GOT3 (cell line): ENCODE data around the gene FAM13A.
"Not testable (repeated sequence)": the region's sequence is repeated elsewhere in the genome, so short reads cannot be mapped to it uniquely, and the experiment has no call there.

Source experiments
- DNase-seq: peaks from one replicate; lab custom pipeline; 2025; ENCODE audit warnings: mixed read lengths; lab: John Stamatoyannopoulos, UW

FAM13A gene

DNA sequence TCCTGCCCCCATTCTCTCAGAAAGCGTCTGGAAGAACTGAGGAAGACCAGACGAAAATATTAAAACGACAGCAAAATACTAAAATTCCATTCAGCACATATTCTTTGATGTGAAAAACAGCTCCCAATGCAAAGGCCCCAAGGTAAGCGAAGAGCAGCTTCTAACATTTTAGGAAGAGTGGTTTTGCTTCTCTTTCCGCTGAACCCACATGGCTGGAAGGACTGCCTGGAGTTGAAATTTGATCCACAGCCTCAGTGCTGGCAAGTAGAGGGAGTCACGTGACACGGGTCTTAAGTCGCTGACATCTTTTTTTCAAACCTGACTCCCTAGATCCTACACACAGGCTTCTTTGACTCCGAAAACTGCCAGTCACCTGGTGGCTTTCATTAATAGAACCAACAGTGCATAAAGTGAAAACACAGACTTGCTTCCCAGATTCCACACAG, at the start of gene FAM13A:
Gene FAM13A (minus strand): TSS at position 233 of the 446 bp plus-strand sequence. CDS start 221 bp downstream, at position 12.
- DNase-seq: peak; percentile 2

DNA sequence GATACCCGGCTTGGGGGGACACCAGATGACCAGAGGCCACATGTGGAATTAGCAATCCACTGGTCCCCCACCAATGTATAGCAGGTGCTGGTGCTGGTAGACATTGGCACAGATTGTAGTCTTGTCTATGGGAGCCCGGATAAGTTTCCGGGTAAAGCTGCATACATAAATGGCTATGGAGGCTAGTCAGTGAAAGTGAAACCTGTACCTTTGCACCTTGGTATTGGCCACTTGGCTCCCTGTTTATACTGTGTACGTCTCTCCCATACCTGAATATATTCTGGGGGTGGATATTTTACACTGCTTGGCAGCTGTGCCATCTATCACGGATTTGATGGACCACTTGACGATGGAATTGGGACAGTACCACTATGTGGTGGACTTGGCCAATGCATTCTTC, 48.7 kb upstream of the FAM13A start:
- DNase-seq: no peak

DNA sequence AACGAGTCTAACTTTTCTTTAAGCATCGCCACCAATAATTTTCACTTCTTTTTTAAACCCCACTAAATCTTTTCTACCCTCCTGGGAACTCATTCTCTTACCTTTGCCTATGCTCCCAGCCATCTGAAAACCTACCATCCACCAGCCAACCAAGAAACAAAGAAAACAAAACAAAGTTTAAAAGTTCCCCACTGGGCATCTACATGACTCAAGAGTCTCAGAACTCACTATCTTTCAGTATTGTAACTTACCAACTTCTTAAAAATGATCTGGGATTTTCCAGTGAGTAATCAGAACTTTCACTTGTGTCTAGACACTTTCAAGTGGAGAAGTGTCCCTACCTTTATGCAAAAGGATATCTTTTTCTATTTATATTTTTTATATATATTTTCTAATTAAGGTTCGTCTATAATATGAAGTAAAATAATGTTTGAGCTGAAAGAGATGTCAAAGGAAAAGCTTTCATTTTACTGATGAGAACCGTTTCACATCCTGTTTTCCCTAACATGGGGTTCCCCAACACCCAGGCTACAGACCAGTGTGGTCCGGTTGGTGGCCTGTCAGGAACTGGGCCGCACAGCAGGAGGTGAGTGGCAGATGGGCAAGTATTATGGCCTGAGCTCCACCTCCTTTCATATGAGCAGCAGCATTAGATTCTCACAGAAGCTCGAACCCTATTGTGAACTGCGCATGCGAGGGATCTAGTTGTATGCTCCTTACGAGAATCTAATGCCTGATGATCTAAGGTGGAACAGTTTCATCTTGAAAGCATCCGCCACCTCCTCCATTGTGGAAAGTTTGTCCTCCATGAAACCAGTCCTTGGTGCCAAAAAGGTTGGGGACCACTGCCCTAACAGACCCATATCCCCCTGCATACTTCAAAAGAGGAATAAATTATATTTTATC, 44.5 kb upstream of the FAM13A start:
- DNase-seq: no peak

DNA sequence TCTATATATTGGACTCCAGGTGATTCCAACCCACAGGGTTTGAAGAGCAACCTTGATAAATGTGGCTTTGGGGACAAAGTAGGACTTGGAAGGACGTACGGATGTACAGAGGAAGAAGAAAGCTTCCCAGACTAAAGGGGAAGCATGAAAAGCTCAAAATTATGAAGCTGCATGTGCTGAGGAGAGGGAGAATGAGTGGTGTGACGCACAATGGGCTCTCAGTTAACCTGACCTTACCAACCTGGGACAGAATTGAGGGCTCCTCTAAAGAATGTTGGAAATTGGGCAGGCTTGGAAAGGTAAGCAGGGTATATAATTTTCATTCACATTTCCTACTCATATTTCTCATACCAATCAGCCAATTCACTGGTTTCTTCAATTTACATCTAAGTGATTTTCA, 43.9 kb upstream of the FAM13A start:
- DNase-seq: no peak

DNA sequence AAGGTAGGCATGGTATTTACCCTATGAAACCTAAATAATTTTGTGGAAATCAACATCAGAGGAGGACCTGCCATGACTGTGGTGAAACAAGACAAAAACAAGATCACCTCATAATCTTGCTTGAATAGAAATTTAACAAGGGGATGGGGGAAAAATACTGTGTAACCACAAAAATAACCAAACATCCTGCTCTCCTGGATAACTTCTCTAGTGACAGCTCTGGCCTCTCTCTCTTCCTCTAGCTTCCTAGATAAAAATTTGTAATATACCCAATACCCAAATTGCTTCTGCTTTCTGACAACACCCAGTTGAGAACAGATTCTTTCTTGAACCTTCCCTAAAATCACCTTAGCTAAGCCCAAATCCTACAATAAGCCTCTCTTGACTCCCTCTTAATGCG, 42.5 kb upstream of the FAM13A start:
- DNase-seq: no peak

DNA sequence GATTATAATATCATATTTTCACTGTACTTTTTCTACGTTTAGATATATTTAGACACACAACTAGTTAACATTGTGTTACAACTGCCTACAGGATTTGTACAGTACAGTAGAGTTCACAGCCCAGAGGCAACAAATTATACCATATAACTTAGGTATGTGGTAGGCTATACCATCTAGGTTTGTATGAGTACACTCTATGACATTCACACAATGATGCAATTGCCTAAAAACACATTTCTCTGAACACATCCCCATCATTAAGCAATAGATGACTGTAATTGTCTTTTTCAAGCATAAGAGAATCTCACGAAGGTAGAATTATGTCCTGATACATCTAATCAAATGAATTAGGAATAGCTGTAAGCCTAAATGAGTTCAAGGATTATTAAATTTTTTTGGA, 42.0 kb upstream of the FAM13A start:
- no peak for DNase-seq

DNA sequence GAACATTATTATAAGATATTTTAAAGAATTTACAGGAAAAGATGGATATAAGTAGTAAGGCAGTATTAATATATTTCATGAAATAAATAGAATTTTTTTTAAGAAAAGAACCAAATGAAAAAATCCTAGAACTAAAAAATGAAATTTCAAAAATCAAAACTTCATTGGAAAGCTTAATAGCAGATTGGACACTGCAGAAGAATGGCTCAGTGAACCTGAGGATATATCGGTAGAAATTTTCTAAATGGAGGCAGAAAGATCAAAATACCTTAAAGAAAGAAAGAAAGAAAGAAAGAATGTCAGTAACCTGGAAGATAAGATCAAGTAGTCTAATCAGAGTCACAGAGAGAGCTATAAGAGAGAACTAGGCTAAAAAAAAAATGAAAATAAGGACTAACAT, 21.3 kb upstream of the FAM13A start:
- no peak for DNase-seq

DNA sequence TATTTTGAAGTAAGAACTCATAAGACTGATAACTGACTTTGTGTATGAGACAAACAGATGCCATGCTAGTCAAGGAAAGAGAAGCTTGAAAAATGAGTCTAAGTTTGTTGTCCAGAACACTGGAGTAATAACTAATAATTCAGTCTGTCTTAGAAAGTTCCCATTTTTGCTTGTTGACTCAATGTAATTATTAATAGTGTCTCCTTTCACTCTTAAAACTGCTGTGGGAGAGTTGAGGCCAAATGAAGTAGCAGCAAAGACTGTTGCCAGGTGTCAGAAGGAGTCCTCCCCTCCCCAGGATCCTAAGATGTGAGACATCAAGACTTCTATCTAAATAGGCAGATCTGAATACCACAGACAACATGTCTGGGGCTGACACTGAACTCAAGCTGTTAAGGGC, 20.8 kb upstream of the FAM13A start:
- DNase-seq: no peak

DNA sequence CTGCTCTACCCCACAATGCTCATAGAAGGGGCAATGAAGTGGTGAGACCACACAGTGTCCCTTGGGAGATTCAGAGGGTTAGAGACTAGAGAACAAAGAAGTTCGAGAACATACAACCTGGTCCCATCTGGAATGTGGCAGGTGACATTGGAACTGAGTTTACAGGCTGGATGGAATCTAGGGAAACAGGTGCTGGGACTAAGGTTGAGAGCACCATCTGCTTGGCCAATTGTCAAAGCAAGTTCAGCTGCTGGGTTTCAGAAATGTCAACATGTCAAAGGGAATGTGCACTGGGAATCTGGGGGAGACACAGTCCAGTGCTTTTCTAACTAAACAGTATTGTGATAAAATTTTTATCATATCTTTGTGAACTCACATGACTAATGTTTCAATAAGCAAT, 15.9 kb upstream of the FAM13A start:
- no peak for DNase-seq

DNA sequence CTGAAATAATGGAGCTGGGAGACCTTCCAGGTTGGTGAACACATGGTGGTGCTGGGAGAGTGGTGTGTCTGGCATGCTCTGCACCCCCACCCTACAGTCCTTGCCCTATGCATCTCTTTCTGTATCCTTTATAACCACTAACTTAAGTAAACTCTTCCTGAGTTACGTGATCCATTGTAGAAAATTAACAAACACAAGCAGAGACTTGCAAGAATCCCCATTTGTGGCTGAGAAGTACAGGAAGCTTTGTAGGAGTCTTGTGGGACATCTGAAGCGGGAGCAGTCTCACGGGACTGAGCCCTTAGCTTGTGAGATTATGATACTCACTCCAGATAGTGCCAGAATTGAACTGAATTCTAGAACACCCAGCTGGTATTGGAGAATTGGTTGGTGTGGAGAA, 14.3 kb upstream of the FAM13A start:
- DNase-seq: no peak

DNA sequence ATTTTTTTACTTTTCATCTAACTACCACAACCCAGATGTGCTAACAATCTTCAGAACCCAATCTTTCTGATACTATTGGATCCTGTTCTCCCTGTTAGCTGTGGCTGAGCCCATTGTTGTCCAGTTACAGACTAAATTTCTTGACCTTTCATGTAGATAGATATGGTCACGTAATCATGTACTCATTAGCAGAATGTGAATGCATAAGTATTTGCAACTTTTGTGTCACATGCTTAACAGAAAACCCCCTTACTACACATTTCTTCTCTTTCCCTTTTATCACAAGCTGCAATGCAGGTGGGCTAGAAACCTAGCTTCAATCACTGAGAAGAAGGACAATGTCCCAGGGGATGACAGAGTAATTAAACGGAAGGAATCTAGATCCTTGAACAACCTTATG, 13.1 kb upstream of the FAM13A start:
- DNase-seq: no peak

DNA sequence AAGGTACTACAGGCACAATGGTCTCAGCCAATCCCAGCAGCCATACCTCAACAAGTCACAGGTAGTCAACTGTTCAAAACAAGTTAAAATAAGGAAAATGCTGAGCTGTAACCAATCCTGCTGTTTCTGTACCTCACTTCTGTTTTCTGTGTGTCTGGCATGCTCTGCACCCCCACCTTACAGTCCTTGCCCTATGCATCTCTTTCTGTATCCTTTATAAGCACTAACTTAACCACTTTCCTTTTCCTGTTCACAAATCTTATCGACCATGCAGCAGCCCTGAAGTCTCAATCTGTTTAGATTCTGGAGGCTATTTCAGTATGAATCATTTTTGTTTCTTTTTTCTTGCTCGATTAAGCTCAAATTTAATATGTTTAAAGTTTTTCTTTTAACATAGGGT, 12.5 kb upstream of the FAM13A start:
- DNase-seq: no peak

DNA sequence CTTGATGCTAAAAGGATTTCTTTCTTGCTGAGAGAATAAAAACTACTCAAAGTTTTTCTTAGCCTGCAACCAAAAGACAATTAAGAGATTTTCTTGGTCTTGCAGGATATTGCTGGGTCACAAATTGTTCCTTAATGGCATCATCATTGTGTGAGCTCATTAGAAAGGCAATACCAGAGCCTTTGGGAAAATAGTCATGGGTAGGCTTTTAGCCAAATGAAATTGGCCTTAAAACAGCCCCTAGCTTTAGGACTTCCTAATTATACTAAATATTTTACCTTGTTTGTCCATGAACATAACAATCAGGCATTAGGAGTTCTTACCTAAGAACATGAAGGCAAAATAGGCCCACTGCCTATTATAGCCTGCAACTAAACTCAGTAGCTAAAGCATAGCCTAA, 10.4 kb upstream of the FAM13A start:
- no peak for DNase-seq

DNA sequence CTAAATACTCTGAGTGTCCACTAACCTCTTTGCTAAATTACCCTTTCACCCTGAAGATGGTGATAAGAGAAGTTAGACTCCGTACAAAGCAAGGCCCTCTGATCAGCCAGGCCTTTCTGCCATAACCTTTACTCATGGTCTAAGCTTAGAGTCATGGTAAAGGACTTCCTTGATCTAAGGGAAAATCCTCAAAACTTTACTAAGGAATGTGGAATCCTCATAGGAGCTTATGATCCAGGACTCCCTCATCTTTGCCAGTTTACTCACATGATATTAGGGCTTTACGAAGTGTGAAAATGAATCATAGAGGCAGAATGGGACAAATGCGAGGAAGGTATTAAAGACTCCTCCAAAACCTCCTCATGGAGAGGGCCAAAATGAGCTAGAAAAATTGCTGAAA, 7.9 kb upstream of the FAM13A start:
- DNase-seq: no peak

DNA sequence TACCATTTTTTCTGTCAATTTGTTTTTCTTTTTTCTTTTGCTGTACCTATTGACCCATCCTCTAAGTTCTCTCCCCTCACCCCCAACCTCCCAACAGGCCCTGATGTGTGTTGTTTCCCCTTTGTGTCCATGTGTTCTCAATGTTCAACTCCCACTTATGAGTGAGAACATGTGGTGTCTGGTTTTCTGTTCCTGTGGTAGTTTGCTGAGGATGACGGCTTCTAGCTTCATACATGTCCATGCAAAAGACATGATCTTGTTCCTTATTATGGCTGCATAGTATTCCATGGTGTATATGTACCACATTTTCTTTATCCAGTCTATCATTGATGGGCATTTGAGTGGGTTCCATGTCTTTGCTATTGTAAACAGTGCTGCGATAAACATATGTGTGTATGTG, 859 bp upstream of the FAM13A start:
- not testable (repeated sequence) for DNase-seq

DNA sequence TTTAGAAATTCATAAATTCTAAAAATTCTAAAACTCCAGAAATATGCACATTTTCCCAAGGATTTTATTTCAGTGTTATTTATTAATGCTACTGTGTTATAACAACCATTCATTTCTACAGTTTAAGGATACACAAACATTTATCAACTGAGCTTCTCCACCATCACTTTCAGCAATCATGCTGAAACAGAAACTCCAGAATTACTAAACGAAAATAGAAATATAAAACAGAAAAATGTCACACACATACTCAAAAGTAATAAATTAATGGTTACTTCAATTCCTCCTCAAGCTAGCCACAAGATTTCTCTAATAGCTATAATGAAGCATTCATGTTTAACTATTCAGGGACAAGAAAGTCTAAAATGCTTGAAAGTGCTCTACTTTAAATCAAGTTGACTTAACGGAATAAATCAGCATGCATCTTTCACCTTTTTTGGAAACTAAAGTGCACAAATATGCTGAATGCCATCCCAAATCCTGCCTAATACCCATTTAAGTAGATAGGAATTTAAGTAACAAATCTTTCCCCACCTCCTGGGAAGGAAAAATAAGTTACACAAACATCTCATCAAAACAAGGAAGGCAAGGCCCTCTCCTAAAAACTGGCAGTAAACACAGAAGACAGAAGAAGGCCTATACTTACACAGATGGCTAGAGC, 563 bp downstream of the FAM13A start:
- no peak for DNase-seq

DNA sequence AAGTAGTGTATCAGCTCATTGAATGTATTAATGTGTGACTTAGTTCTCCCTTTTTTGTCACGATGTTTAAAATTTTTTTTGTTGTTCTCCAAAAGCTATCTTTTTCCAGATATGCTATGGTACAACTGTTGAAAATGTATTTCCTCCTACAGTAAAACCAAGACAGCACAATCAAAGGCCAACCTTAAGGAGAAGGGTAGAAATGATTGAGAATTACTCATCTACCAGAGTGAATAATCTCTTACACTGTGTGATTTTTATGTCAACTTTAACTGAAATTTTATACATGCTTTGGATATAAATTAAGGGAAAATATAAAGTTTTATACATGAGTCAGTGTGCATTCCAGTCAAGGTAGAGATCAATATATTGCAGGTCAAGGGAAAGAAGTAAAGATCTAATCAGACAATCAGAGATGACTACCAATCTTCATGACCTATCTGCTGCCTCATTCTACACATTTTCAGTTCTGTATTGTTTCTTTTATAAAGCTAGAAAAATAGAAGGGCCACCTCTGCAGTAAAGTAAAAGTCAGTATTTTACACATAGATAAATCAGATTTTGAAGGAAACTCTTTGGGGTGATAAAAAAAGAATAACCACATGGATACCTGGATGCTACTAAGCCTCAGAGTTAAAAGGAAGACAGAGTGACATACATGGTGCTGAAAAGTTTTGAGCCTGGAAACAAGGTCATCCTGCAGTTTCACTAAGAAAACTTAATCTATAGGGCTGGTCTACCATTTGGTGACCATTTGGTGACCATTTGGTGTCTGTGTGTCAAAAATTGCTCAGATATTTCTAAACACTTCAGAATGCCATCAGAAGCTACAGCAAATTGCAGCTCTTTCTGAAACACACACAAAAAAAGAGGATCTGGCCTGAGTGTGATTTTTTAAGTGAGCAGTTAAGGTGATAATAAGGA, 1.6 kb downstream of the FAM13A start:
- no peak for DNase-seq

DNA sequence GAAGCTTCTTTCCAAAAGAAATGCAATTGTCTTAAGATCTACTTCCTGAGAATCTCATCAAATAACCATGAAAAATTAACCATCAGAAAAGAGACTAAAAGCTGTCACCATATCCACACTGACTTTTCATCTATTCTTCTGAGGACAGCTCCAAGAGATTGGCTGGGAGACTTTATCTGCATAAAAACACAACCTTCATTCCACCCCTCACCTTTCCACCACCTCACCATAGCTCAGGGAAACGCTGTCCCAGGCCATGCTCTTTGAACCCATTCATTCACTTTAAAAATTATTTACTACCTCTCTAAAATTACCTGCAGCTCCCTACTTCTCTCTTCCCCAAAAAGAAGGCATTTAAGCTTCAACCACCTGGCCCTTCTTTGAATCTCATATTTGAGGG, 2.4 kb downstream of the FAM13A start:
- DNase-seq: no peak

DNA sequence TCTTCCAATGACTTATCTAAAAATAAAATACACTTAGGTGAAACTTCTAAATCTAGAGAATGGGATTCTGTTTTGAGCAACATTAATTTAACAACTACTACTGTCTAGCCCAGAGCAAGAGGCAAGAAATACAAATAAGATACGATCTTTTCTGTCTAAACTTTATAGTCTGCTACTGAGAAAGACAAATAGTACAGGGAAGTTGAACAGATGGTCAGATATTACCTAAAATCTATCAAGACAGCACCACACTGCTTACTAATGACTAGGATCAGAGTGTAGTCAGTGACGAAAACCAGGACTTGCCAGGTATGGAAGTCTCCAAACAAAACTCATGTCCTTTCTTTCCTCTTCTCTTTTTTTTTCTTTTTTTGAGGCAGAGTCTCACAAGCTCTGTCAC, 7.1 kb downstream of the FAM13A start:
- DNase-seq: no peak

DNA sequence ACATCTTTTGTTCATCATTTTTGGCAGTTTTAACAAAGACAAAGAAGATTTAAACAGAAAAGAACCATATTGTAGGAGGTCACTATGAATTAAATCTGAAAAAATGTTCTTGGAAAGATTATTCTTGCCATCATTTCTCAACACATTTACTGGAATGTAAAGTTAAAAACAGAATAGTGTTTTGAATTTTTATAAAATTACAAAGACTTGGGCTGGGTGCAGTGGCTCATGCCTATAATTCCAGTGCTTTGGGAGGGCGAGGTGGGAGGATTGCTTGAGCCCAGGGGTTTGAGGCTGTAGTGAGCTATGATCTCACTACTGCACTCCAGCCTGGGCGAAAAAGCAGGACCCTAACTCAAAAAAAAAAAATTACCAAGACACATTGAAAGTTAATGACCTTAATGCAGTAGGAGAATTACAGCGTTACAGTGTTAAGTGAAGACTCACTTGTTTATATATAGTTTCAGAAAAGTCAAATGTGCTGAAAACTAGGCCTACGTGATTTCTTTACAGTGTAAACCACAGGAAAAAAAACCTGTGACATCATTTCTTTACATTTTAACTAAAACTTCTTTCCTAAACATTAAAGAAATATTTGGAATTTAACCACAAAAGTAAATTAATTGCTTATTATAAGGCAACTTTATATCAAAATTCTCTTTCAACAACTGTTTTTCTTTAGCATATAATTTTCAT, 7.9 kb downstream of the FAM13A start:
- no peak for DNase-seq

DNA sequence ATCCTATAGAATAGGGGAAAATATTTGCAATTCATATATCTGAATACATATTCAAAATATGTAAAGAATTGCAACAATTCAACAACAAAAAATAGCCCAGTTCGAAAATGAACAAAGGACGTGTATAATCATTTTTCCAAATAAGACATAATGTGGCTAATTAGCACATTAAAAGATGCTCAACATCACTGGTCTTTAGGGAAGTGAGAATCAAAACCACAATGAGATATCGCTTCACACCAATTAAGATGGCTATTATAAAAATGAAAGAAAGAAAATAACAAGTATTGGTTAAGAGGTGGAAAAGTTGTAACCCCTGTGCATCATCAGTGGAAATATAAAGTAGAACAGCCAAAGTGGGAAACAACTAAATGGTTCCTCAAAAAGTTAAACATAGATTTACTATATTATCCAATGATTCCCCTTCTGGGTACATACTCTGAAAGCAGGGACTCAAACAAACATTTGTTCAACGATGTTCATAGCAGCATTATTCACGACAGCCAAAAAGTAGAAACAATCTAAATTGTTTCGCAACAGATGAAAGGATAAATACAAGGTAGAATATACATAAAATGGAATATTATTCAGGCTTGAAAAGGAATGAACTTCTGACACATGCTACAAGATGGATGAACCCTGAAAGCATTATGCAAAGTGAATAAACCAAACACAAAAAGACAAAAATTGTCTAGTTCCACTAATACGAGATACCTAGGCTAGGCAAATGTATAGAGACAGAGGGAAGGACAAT, 12.7 kb downstream of the FAM13A start:
- no peak for DNase-seq
